Smooth muscle cell (in vitro differentiated cells): ENCODE measurements around the gene CES1. TPM values are rescaled to one million over a fixed set of nuclear protein-coding genes. Genes with fewer than 3 reads are reported as not detected.
"Not testable (repeated sequence)": the region's sequence is repeated elsewhere in the genome, so short reads cannot be mapped to it uniquely, and the experiment has no call there.

Experiments used
- DNase-seq: peaks from one replicate; lab custom pipeline; 2025; ENCODE audit not compliant: unreplicated experiment; lab: John Stamatoyannopoulos, UW
- H2AFZ ChIP-seq: fragments of 200-600 bp; sonication (generic); 2 replicates; pipeline ENCODE4 v1.6.0; 2016; ENCODE audit warnings: antibody characterized with exemption, low read depth, mild to moderate bottlenecking
- H3F3A ChIP-seq: fragments of 200-600 bp; sonication (generic); 2 replicates; pipeline ENCODE4 v1.6.0; 2017; ENCODE audit warnings: antibody characterized with exemption, low read depth
- H3K27ac ChIP-seq: fragments of 200-600 bp; sonication (generic); 2 replicates; pipeline ENCODE4 v1.5.1; 2016; ENCODE audit warnings: low read depth, mild to moderate bottlenecking
- H3K27me3 ChIP-seq: fragments of 200-600 bp; sonication (generic); 2 replicates; pipeline ENCODE4 v1.6.1; 2016; ENCODE audit warnings: low read depth, mild to moderate bottlenecking
- H3K36me3 ChIP-seq: fragments of 200-600 bp; sonication (generic); 2 replicates; pipeline ENCODE4 v1.5.1; 2016; ENCODE audit warnings: low read depth
- H3K4me1 ChIP-seq: fragments of 200-600 bp; sonication (generic); 2 replicates; pipeline ENCODE4 v1.5.1; 2016; ENCODE audit warnings: low read depth
- H3K4me2 ChIP-seq: fragments of 200-600 bp; sonication (generic); 2 replicates; pipeline ENCODE4 v1.6.0; 2016; ENCODE audit warnings: mild to moderate bottlenecking
- H3K4me3 ChIP-seq: fragments of 200-600 bp; sonication (generic); 2 replicates; pipeline ENCODE4 v1.5.1; 2016; ENCODE audit warnings: mild to moderate bottlenecking
- H3K79me2 ChIP-seq: fragments of 200-600 bp; sonication (generic); 2 replicates; pipeline ENCODE4 v1.6.0; 2016; ENCODE audit warnings: low read depth, mild to moderate bottlenecking
- H3K9ac ChIP-seq: fragments of 200-600 bp; sonication (generic); 2 replicates; pipeline ENCODE4 v1.6.0; 2016; ENCODE audit warnings: low read depth
- H3K9me3 ChIP-seq: fragments of 200-600 bp; sonication (generic); replicated peaks from 2 replicates; pipeline ENCODE4 v1.5.1; 2016; ENCODE audit warnings: low read depth
- H4K20me1 ChIP-seq: fragments of 200-600 bp; sonication (generic); 2 replicates; pipeline ENCODE4 v1.6.0; 2016; ENCODE audit warnings: low read depth
- WGBS: methylation state at CpG from one replicate; pipeline ENCODE4 v1.1.7; 2016; ENCODE audit warnings: low lambda C conversion rate; 5-methylcytosine and 5-hydroxymethylcytosine counted together
- polyA plus RNA-seq: library from polyadenylated mRNA; unstranded; fragments of >200 nt; fragmentation: Nextera tagmentation; extraction: Ambion mirVana; gene quantifications from 2 replicates; pipeline ENCODE4 v1.2.1, GENCODE V29; 2016
- total RNA-seq: library from RNA; depleted of rRNA; stranded (reverse); fragments of >200 nt; gene quantifications from 2 replicates; pipeline ENCODE4 v1.2.3, GENCODE V29; 2014
- TF ChIP-seq, protein P1 (sequence below): fragments of 200-600 bp; sonication (generic); IDR thresholded peaks from 2 replicates; pipeline ENCODE4 v1.5.1; 2017; ENCODE audit warnings: borderline replicate concordance, mild to moderate bottlenecking, antibody characterized with exemption; ENCODE audit not compliant: insufficient read depth, poor library complexity, severe bottlenecking

Gene CES1
- total and polyA plus RNA-seq, 2 experiments from 2014 or later = 0.74 TPM; not detected in 1

DNA sequence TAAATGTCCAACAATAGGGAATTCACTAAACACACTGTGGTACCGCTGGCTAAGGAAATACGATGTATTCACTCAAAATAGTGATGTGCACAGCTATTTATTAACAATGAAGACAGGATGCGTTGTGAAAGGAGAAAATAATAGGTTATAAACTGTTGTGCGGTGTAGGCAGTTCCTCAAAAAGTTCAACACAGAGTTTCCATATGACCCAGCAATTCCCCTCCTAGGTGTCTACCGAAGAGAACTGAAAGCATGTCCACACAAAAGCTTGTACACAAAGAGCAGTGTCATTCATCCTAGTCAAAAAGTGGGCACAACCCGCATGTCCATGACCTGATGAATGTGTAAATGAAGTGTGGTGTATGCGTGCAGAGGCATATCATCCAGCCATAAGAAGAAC lies 1.2 kb upstream of the CES1 start:
- WGBS = 86% methylated on average over 7 of the region's 7 CpGs
- Histone ChIP-seq H3K9me3 (no peaks in the 10 kb centered on the region), H4K20me1 (no peaks in the 10 kb centered on the region), H3K27me3 (peaks cover 3% of the 10 kb centered on the region), H3K79me2 (no peaks in the 10 kb centered on the region), H3K4me2 (no peak overlapping the region), H3K27ac (no peak overlapping the region), H2AFZ (no peak overlapping the region), H3F3A (no peaks in the 10 kb centered on the region), H3K4me1 (no peaks in the 10 kb centered on the region), H3K4me3 (no peak overlapping the region), H3K9ac (no peak overlapping the region), H3K36me3 (no peaks in the 10 kb centered on the region)
- DNase-seq = no peak
- TF ChIP-seq, protein P1, sequence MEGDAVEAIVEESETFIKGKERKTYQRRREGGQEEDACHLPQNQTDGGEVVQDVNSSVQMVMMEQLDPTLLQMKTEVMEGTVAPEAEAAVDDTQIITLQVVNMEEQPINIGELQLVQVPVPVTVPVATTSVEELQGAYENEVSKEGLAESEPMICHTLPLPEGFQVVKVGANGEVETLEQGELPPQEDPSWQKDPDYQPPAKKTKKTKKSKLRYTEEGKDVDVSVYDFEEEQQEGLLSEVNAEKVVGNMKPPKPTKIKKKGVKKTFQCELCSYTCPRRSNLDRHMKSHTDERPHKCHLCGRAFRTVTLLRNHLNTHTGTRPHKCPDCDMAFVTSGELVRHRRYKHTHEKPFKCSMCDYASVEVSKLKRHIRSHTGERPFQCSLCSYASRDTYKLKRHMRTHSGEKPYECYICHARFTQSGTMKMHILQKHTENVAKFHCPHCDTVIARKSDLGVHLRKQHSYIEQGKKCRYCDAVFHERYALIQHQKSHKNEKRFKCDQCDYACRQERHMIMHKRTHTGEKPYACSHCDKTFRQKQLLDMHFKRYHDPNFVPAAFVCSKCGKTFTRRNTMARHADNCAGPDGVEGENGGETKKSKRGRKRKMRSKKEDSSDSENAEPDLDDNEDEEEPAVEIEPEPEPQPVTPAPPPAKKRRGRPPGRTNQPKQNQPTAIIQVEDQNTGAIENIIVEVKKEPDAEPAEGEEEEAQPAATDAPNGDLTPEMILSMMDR = no peak

- H3K36me3 ChIP-seq = no peaks in the 10 kb centered on the region
- TF ChIP-seq, protein P1 = no peak
- H3K4me1 ChIP-seq = no peaks in the 10 kb centered on the region
- H3K79me2 ChIP-seq = no peaks in the 10 kb centered on the region
- no peak for DNase-seq
- no peaks in the 10 kb centered on the region for H3F3A ChIP-seq
- no peak overlapping the region for H3K27ac ChIP-seq
- no peak overlapping the region for H2AFZ ChIP-seq
- H3K4me3 ChIP-seq = no peak overlapping the region
- 96% methylated on average over 17 of the region's 17 CpGs for WGBS
- no peak overlapping the region for H3K4me2 ChIP-seq
- no peaks in the 10 kb centered on the region for H3K9me3 ChIP-seq
- H4K20me1 ChIP-seq = no peaks in the 10 kb centered on the region
- H3K27me3 ChIP-seq = peaks cover 7% of the 10 kb centered on the region
- no peak overlapping the region for H3K9ac ChIP-seq
These were observed 497 bp downstream of the CES1 start for GRCh38 chr16:55832425-55832772.

GRCh38 chr16:55830658-55831294 lies 2.1 kb downstream of the CES1 start:
- H3K9ac ChIP-seq = no peak overlapping the region
- DNase-seq = no peak
- 95% methylated on average over 6 of the region's 6 CpGs for WGBS

GRCh38 chr16:55829232-55829631 lies 3.7 kb downstream of the CES1 start:
- H3K79me2 ChIP-seq, H3K4me2 ChIP-seq, H4K20me1 ChIP-seq, H3K4me1 ChIP-seq, H3K36me3 ChIP-seq, H3K4me3 ChIP-seq, H3K9ac ChIP-seq, H2AFZ ChIP-seq, H3F3A ChIP-seq, DNase-seq, H3K9me3 ChIP-seq, H3K27ac ChIP-seq: not testable (repeated sequence)
- WGBS = 94% methylated on average over 3 of the region's 3 CpGs
- peaks cover 16% of the 10 kb centered on the region for H3K27me3 ChIP-seq

More at GRCh38 chr16:55830658-55831294, 2.1 kb downstream of the CES1 start:
- Histone ChIP-seq H3K4me2 (no peak overlapping the region), H3F3A (no peaks in the 10 kb centered on the region), H3K4me1 (no peaks in the 10 kb centered on the region), H3K27me3 (peaks cover 16% of the 10 kb centered on the region), H3K79me2 (no peaks in the 10 kb centered on the region), H2AFZ (no peak overlapping the region), H3K27ac (no peak overlapping the region), H3K4me3 (no peak overlapping the region), H3K9me3 (no peaks in the 10 kb centered on the region), H4K20me1 (no peaks in the 10 kb centered on the region), H3K36me3 (no peaks in the 10 kb centered on the region)
- TF ChIP-seq, protein P1 = no peak
